ENCODE data around the gene ATG5. TPM values are rescaled to one million over a fixed set of nuclear protein-coding genes. Genes with fewer than 3 reads are reported as not detected.

Gene ATG5
- total RNA-seq, 1 experiment from 2014 or later = 51.4 TPM

GRCh38 chr6:106199998-106200397 is 125.6 kb downstream of the ATG5 start:
- no peaks in the 10 kb centered on the region for H3K9me3 ChIP-seq (ENCODE audit: control insufficient read depth, insufficient read depth, low read depth, low read length)
- no peak overlapping the region for H3K4me3 ChIP-seq (ENCODE audit: low read depth in 2 of 2, low read length in 2 of 2)
- DNase-seq (ENCODE audit: low read depth, low spot score) = no peak
- no peak overlapping the region for H3K27ac ChIP-seq (ENCODE audit: low read length)
- ATAC-seq = no peak
- no peaks in the 10 kb centered on the region for H3K4me1 ChIP-seq (ENCODE audit: control insufficient read depth, insufficient read depth, low read length)
- no TSS peak for BruUV-seq (replicated peaks)
- no peaks in the 10 kb centered on the region for H3K27me3 ChIP-seq (ENCODE audit: control insufficient read depth, insufficient read depth, low read length)
- H3K36me3 ChIP-seq (ENCODE audit: control insufficient read depth, insufficient read depth, low read length) = peaks cover 6% of the 10 kb centered on the region; the same call in 1 of the 2 replicates
- intact Hi-C loops (cut with micrococcal nuclease; ENCODE audit: unreplicated experiment) (no loop called here), in situ Hi-C loops (cut with HindIII; ENCODE audit: low pct_unique_long_range_greater_than_20kb, low sequenced_read_pairs) (no loop called here)
- CTCF ChIA-PET = no interaction called here
- POLR2A ChIA-PET = no interaction called here
- TF ChIP-seq SIN3A (IDR thresholded peaks at IDR 0.05; ENCODE audit: borderline replicate concordance, insufficient read depth, low read depth, low read length) (no peak), POLR2AphosphoS5 (IDR thresholded peaks at IDR 0.05; ENCODE audit: low read depth, low read length) (no peak), TCF7L2 (IDR thresholded peaks at IDR 0.05; ENCODE audit: low read depth, low read length) (no peak)
- TF ChIP-seq, protein P1, sequence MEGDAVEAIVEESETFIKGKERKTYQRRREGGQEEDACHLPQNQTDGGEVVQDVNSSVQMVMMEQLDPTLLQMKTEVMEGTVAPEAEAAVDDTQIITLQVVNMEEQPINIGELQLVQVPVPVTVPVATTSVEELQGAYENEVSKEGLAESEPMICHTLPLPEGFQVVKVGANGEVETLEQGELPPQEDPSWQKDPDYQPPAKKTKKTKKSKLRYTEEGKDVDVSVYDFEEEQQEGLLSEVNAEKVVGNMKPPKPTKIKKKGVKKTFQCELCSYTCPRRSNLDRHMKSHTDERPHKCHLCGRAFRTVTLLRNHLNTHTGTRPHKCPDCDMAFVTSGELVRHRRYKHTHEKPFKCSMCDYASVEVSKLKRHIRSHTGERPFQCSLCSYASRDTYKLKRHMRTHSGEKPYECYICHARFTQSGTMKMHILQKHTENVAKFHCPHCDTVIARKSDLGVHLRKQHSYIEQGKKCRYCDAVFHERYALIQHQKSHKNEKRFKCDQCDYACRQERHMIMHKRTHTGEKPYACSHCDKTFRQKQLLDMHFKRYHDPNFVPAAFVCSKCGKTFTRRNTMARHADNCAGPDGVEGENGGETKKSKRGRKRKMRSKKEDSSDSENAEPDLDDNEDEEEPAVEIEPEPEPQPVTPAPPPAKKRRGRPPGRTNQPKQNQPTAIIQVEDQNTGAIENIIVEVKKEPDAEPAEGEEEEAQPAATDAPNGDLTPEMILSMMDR (IDR thresholded peaks at IDR 0.05) = no peak
- TF ChIP-seq, protein P2, sequence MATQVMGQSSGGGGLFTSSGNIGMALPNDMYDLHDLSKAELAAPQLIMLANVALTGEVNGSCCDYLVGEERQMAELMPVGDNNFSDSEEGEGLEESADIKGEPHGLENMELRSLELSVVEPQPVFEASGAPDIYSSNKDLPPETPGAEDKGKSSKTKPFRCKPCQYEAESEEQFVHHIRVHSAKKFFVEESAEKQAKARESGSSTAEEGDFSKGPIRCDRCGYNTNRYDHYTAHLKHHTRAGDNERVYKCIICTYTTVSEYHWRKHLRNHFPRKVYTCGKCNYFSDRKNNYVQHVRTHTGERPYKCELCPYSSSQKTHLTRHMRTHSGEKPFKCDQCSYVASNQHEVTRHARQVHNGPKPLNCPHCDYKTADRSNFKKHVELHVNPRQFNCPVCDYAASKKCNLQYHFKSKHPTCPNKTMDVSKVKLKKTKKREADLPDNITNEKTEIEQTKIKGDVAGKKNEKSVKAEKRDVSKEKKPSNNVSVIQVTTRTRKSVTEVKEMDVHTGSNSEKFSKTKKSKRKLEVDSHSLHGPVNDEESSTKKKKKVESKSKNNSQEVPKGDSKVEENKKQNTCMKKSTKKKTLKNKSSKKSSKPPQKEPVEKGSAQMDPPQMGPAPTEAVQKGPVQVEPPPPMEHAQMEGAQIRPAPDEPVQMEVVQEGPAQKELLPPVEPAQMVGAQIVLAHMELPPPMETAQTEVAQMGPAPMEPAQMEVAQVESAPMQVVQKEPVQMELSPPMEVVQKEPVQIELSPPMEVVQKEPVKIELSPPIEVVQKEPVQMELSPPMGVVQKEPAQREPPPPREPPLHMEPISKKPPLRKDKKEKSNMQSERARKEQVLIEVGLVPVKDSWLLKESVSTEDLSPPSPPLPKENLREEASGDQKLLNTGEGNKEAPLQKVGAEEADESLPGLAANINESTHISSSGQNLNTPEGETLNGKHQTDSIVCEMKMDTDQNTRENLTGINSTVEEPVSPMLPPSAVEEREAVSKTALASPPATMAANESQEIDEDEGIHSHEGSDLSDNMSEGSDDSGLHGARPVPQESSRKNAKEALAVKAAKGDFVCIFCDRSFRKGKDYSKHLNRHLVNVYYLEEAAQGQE (IDR thresholded peaks at IDR 0.05; ENCODE audit: insufficient read depth in 1 of 2, low read depth in 2 of 2, low read length in 1 of 2) = no peak

DNA sequence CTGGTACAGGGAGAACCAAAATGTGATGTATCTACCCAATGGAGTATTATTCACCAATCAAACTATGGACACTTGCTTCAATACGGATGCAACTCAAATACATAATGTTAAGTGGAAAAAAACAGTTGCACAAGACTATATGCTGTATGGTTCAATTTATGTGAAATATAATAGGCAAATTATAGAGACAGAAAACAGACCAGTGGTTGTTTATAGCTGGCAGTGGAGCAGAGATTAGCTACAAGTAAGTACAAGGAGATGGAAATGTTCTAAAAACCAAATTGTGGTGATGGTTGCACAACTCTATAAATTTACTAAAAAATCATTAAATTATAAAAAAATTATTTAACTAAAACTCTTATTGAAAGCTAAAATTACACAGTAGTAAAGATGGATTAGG is 126.2 kb downstream of the ATG5 start:
- no peaks in the 10 kb centered on the region for H3K9me3 ChIP-seq (ENCODE audit: control insufficient read depth, insufficient read depth, low read depth, low read length)
- BruUV-seq (replicated peaks) = no TSS peak
- H3K27me3 ChIP-seq (ENCODE audit: control insufficient read depth, insufficient read depth, low read length) = no peaks in the 10 kb centered on the region
- H3K27ac ChIP-seq (ENCODE audit: low read length) = no peak overlapping the region
- H3K4me3 ChIP-seq (ENCODE audit: low read depth in 2 of 2, low read length in 2 of 2) = no peak overlapping the region
- H3K4me1 ChIP-seq (ENCODE audit: control insufficient read depth, insufficient read depth, low read length) = no peaks in the 10 kb centered on the region
- TF ChIP-seq, protein P2 (IDR thresholded peaks at IDR 0.05; ENCODE audit: insufficient read depth in 1 of 2, low read depth in 2 of 2, low read length in 1 of 2) = no peak
- TF ChIP-seq, protein P1 (IDR thresholded peaks at IDR 0.05) = no peak
- TF ChIP-seq SIN3A (IDR thresholded peaks at IDR 0.05; ENCODE audit: borderline replicate concordance, insufficient read depth, low read depth, low read length) (no peak), TCF7L2 (IDR thresholded peaks at IDR 0.05; ENCODE audit: low read depth, low read length) (no peak), POLR2AphosphoS5 (IDR thresholded peaks at IDR 0.05; ENCODE audit: low read depth, low read length) (no peak)
- DNase-seq (ENCODE audit: low read depth, low spot score) (no peak), ATAC-seq (no peak)
- in situ Hi-C loops (cut with HindIII; ENCODE audit: low pct_unique_long_range_greater_than_20kb, low sequenced_read_pairs) = no loop called here
- ChIA-PET POLR2A (no interaction called here), CTCF (no interaction called here)
- peaks cover 6% of the 10 kb centered on the region; the same call in 1 of the 2 replicates for H3K36me3 ChIP-seq (ENCODE audit: control insufficient read depth, insufficient read depth, low read length)
- intact Hi-C loops (cut with micrococcal nuclease; ENCODE audit: unreplicated experiment) = no loop called here

All from Panc1 (cell line).